AG08395 (cell line): Measurements from ENCODE around the gene CCM2.

Experiments used
- DNase-seq: peaks from one replicate; pipeline ENCODE4 v3.0.0; 2012; ENCODE audit warnings: mixed read lengths, low spot score

The CCM2 gene

DNA sequence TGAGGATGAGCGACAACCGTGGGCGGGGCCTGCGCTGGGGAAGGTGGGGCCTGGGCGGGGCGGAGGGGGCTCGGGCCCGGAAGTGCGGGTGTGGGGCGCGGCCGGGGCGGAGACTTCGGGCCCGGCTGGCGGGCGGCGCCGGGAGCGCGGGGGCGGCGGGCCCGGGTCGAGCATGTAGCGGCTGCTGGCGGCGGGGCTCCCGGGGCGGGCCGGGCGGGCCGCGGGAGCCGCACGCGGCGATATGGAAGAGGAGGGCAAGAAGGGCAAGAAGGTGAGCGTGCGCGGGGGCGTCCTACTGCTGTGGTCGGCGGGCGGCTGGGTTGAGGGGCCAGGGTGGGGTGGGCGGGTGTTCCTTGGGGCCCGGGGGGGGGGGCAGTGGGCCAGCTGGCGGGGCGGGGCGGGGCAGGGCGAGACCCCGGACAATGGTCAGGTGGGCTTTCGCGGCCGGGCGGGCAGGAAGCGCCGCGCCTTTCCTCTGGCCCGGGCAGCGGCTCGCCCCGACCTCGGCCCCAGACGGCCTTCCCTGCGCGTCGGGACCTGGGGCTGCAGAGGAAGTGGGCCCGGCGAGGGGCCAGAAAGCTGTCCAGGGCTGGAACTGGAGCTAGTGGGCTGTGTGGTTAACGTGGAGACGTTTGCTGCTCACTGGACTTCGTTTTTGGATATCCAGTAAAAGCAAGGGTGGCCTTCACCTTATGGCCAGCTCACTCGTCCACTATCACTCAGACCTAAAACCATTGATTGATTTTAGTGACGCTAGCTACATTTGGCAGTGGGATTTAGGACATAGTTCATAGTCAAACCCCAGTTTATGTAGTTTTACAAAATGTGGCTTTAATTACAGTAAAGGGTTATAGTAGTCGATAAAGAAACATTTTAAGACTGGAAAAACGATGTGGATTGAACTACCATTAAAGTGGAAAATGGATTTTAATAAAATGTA lies at the start of gene CCM2:
CCM2 (plus strand) TSS at position 109 of the 940 bp plus-strand sequence; CDS start at position 242, 133 bp downstream.
- peak; percentile 35 for DNase-seq

DNA sequence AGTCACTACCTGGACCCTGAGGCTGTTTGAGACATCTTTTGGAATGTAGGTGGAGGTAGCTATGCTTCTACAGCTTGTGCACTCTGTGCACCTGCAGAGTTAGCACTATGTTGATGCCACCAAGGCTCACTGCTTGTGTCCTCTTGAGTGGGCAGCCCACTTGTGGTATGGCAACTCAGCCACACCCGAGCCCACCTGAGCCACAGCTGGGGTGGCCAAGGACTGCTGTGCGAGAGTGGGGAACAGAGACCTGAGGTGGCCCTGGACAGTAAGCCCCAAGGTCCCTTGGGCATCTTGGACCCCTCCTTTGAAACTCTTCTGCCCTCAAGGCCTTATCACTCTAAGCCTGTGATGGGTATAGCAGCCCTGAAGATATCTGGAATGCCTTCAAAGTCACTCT lies 46.8 kb upstream of the CCM2 start:
- no peak for DNase-seq

DNA sequence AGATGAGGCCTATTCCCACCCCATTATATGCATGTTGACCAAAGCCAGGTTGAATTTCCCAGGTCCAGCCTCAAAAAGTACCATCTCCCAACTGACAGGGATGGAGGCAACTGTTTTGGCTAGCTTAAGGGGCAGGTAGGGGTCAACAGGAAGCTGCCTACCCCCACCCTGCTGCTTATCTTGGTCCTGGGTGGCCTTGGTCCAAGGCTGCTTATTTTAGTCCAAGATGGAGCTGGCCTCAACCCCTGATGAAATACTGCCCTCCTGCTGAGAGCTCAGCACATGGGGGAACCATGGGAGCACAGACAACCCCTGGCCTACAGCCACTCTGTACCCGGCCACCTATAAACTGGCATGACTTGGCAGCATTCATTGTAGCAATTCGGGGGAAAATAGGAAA lies 44.3 kb upstream of the CCM2 start:
- DNase-seq, result no peak

DNA sequence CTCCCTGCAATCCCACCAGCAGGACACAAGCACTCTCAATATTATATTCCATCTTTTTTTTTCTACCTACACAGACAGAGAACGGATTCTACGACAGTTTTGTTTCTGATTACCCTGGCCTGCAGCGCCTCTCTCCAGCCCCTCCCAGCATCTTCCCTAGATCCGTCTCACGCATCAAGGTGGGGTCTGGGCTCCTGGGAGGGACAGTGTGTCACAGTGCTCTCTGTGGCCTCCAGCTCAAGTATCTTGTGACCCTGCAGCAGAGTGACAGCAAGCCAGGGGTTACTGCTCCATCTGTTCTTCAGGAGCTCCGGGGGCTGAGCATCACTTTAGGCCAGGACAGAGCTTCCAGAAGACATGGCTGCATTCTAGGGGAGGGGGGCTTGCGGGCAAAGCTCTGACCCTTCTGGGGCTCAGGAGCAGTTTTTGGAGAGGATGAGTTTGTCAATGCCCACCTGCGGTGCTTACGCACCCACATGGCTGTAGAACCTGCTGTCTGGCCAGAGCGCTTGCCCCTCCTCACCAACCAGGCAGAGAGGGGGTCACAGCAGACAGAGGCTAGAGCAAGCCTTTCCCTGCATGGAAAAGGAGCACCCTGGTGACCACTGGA lies 43.7 kb upstream of the CCM2 start:
- DNase-seq, result no peak

DNA sequence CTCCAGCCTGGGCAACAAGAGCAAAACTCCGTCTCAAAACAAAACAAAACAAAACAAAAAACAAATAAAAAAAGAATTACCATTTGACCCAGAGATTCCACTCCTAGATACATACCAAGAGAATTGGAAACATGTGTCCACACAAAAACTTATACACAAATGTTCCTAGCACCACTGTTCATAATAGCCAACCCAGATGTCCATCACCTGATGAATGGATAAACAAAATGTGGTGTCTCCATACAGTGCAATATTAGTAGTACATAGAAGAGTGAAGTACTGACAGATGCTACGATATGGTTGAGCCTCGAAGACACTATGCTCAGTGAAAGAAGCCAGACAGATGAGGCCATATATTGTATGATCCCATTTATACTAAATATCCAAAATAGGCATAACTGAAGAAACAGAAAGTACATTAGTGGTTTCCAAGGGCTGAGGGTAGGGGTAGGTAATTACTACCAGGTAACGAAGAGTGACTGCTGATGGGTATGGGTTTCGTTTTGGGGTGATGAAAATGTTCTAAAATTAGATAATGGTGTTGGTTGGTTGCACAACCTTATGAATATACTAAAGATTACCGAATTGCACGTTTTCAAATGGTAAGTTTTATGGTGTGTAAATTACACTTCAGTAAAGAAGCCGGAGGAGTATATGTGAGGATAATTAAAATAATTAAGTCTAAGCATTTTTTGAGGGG lies 41.2 kb upstream of the CCM2 start:
- no peak for DNase-seq

DNA sequence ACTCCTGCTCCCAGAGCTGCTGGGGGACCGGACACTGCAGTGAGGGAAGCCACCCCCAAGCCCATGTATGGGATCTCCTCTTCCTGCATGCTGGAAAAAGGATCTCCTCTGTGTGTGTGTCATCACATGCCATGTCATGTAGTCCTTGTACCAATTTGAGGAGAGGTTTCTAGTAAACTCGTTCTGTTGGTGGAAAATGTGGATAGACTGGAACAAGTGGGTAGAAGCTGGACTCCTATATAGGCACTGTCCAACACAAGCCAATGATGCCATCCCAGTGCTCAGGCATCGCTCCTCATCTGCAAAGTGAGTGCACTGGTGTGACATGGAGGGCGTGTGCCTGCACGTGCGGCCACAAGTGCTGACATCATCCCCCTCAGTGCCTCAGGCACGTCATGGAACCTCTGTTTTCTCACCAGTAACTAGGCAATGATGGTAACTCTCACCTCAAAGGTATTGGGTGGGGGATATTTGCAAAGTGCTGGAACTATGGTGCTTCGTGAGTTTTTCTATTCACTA lies 40.5 kb upstream of the CCM2 start:
- no peak for DNase-seq

DNA sequence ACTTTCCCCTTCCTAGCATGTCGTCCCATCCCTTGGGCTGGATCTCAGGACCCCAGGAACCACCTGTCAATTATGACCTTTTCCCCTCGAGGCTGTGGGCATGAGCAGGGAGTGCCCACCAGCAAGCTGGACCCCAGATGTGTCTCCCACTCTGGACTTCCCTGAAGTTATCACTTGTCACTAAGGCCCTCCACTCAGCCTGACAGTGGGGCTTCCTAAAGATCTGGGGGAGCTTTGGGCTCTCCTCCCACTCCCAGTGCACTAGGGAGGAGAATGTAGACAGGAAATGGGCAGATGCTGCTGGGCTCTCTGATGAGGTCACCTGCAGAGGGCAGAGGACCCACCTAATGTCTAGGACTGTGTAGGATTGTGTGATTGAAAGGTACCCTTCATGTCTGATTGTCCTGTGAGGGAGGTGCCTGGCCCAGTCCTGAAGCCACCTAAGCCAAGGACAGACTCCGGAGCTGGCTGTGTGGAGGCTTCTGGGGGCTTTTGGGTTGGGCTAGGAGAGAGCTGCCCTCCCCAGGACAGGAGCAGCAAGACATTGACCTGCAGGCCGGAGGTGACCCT lies 39.9 kb upstream of the CCM2 start:
- no peak for DNase-seq

DNA sequence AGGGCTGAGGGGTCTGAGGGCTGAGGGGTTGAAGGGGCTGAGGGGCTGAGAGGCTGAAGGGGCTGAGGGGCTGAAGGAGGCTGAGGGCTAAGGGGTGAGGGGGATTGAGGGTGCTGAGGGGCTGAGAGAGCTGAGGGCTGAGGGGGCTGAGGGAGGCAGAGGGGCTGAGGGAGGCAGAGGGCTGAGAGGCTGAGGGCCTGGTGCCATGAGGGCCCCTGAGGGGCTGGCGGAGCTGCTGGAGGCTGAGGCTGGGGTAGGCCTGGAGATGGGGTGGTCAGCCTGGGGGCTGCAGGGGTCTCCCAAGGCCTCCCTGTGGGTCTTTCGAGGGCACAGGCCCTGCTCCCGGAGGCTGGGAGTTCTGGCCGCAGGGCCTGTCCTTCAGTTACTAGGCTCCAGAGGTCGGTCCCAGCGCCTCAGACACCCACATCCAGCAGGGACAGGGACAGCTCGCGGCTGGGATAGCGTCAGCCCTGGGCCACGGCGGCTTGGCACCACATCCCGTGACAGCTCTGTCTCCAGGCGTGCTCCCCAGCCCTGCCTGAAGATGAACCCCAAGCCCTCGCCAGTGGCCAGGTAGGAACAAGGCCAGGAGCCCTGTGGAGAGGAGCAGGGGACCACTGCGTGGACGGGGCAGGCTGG lies 38.0 kb upstream of the CCM2 start:
- no peak for DNase-seq

DNA sequence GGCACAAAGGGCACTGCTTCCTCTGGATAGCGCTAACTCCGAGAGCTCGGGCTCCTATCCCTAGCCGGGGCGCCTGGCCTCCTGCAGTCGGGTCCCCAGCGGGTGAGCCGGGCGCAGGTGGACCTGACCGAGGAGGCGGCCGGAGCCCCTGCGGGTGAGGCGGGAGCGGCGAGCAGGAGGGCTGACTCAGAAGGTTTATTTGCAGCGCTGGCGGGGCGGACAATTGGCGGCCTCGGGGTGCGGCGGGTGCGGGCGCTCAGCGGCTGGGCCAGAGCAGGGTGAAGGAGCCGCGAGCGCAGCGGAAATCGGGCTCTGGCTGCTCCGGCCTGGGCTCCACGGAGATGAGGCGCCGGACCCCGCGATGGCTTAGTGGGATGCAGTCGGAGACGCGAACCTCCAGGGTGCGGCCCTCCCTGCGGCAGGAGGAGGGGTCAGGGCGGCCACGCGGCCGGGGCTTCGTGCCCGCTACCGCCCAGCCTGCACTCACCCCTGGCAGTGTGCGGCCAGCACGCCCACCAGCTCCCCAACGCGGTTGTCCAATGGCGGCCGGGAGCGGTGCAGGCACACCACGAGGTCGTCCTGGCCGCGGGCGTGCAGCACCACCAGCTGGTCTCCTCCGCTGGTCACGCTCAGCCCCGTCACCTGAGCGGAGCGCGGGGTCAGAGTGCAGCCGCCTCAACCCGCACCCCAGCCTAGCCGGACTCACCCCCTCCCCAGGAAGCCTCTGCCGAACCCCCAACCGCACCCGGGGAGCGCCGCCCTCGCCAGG lies 37.3 kb upstream of the CCM2 start:
- DNase-seq, result peak; percentile 48

DNA sequence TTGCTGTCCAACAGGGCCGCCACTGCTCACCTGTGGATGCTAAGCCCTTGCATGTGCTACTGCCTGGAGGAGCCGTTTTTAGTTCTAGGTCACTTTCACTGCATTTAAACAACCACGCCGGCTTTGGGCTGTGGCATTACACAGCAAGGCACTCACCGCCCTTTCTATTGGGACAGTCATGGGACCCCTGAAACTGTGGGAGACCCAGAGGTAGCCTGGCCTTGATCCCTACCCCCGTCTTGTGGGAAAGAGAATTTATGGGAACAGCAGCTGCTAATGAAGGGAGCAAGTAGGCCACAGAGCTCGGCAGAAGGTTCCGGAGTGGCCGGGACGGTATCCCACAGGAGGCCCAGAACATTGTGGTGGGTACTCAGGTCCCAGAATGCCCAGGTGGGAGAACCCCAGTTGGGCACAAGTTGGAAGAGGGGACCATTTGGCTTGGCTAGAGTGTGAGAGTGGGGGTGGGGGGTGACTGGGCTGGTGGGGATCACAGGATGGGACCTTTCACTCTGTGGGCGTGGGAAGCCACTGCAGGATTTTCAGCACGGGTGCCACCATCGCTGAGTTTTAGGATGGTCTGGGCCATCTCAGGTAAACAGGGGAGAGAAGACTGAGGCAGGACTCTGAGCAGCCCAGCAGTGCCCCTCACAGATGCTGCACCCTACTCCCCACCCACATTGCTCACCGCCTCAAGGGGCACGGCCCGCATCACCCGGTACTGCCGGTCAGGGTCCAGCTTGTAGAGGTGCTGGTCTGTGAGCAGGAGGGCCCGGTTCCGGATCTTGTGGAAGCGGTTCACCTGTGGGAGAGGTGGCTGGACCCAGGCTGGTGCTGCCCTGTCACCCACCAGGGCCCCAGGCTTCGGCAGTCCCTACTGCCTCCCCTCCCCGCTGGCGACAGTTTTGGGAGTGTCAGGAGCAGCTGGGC lies 36.4 kb upstream of the CCM2 start:
- DNase-seq, result no peak

DNA sequence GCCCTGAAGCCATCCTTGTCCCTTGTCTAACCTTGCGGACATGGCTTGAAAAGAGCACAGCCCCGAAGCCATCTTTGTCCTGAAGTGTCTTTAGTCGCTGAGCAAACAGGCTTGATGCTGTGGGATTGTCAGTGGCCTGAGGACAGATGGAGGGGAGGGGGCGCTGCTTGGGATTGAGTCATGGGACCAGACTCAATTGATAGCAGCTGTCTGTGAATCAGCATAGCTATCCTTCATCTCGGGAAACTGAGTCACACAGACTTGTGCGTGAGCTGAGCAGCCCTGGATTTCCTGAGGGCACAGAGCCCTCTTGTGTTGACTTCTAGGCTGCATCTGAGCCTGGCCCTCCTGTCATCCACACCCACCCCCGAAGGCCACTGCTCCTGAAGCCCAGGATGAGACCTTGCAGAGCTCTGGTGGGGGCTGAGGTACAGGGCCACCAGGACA lies 35.6 kb upstream of the CCM2 start:
- no peak for DNase-seq

DNA sequence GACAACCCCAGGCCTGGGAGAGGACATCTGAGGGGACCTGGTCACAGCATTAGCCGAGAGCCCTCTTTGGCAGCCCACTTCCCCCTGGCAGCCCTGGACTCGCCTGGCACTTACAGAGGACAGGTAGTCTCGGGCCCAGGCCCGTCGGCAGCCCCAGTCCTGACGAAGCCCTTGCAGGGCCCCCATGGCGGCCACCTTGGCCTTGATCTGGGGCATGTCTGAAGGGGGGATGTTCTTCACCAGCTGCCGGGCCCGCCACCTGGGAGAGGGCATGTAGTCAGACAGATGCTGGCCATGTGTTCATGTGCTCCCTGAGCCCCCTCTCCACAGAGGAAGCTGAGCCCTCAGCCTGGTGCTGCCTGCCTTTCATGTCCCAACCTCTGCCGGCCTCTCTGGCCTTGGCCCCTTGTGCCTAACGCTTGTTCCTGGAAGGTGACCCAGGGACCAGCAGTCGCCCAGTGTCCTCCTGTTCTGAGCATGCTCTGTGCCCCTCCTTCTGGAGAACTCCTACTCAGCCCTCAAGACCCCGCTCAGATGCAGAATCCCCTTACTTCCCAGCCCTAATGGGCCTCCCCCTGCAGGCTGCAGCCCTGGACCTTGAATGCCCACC lies 35.1 kb upstream of the CCM2 start:
- DNase-seq, result no peak

DNA sequence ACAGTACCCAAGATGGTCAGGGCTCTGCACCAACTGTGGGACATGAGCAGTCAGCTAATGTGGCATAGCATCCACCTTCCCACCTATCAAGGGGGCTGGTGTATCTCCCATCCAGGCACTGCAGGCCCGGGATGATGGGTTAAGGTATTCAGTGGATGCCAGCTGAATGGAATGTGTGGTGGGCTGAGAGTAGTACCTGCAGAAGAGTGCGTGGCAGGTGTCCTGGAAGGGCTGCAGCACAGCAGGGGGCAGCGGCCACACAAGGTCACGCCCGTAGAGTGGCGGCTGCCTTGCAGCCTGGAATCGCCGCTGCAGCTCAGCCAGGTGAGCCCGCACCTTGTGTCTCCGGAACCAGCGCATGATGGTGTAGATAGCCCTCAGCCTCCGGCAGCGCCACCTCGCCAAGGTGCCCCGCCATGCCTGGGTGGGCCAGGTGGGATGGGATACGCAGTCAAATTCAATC lies 34.5 kb upstream of the CCM2 start:
- no peak for DNase-seq

DNA sequence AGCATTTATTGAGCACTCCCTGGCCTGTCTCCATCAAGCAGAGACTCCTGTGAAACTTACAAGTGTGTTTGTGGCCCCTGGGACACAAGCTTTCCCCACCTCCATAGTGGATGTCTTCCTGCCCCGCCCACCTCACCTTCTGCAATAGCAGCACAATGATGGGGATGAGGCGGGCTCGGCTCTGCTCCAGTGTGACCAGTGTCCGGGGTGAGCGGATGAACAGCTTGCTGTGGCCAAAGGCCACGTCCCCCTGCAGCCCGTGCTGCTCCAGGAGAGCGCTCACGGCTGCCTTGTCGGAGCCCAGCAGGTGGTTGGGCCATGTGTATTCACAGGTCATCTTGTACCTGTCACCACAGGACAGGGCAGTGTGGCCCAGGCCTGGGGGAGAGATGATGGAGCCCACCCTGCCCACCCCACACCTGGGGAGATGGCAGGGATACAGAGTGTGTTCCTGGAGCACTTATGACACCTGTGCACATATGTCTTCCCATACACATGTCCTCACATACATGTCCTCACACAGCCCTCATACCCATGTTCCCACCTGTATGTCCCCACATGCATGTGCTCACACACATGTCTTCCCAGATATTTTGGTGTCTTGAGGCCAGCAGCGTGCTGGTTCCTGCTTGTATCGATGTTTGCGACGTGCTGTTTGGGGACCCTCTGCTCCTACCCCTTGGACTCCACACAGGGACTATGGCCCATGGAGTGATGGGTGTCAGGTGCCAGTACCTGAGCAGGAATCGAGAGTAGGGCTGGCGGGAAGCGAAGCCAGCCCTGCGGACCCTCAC lies 33.9 kb upstream of the CCM2 start:
- DNase-seq, result no peak

DNA sequence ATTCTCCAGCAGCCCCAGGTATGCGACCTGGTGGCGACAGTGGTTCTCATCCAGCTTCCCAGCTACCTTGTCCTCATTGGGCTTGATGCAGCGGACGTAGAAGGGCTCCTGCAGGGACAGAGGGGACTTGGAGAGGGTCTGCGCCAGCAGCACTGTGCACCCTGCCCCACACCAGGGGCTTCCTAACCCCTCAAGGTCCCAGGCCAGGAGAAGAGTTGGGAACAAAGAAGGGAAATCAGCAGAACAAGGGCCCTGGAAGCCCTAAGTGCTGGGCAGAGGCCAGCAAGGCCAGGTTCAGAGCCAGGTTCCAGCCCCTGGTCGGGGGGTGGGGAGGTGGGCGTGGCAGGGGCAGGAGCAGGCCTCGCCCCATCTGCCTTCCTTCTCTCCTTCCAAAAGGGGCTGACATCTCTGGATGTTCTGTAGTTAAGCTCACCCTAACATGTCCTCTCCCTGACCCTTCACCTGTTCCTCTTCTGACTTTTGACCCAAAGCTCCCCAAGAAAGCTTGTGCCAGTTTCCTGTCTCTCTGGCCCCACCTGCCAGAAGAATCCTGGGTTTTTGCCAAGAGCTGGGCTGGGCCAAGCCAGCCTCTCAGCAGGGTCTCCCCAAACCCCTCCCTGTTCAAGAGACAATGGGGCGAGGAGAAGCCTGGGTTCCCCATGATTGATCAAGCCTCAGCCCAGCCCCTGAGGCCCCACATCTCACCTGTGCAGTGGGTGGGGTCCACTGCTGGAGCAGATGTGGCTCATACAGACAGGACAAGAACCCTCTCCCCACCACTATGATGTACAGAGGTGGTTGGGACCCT lies 33.1 kb upstream of the CCM2 start:
- DNase-seq, result no peak

DNA sequence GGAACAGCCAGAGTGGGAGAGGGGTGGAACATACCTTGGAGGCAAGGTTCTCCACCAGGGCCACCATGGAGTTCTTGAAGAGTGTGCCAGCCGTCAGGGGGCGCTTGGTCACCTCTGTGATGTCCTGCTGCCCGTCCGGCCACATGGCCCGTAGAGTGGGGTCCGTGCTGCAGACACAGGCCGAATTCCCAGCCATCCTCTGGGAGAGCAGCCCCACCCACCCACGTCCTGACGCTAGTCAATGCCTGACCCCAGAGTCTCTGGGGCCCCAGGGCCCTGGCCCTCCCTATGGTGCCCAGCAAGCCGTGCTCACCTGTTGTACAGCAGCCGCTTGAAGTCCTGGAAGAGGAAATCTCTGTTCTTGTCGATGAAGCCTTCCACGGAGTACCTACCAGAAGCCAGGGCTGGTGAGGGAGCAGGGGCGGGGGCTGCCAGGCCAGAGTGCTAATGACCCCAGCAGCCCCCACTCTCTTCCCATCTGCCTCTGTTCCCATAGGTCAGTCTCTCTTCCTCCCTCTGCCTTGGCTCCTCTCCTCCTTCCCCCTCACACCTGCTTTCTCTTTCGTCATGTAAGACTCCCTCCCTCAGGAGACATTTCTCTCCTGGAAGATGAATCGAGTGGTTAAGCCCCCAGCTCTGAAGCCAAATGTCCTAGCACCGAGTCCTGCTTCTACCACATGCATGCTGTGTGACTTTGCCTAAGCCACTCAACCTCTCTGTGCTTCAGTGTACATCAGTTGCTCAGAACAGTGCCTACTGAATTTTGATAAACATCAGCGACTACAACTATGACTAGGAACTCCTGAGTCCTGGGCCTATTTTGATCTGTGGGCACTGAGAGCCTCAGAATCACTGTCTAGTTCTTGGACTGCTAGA lies 32.2 kb upstream of the CCM2 start:
- no peak for DNase-seq
